Stimulated activated naive CD8-positive, alpha-beta T cell treated with anti-CD3 and anti-CD28 coated beads, Interleukin-15, Interleukin-2, amounts not matched to agents 100 ng/mL and 50 ng/mL, for 24 hours (primary cell): Measurements from ENCODE around the gene FGFR2.
"Not testable (repeated sequence)": the region's sequence is repeated elsewhere in the genome, so short reads cannot be mapped to it uniquely, and the experiment has no call there.

Experiments used
- H3K27ac Mint-ChIP-seq: one replicate; pipeline ENCODE4 v1.8.0; 2021; ENCODE audit warnings: mild to moderate bottlenecking, mixed read lengths
- H3K27me3 Mint-ChIP-seq: one replicate; pipeline ENCODE4 v1.8.0; 2021; ENCODE audit warnings: mixed read lengths
- H3K36me3 Mint-ChIP-seq: one replicate; pipeline ENCODE4 v1.8.0; 2021; ENCODE audit warnings: low read depth, mixed read lengths
- H3K4me1 Mint-ChIP-seq: one replicate; pipeline ENCODE4 v1.8.0; 2021; ENCODE audit warnings: low read depth, mixed read lengths
- H3K4me3 Mint-ChIP-seq: one replicate; pipeline ENCODE4 v1.8.0; 2021; ENCODE audit warnings: mild to moderate bottlenecking, mixed read lengths
- H3K9me3 Mint-ChIP-seq: one replicate; pipeline ENCODE4 v1.8.0; 2021; ENCODE audit warnings: mixed read lengths

The FGFR2 gene

GRCh38 chr10:121532292-121532864, 65.9 kb downstream of the FGFR2 start:
- no peaks in the 10 kb centered on the region for H3K36me3 Mint-ChIP-seq
- H3K4me1 Mint-ChIP-seq: no peaks in the 10 kb centered on the region
- no peaks in the 10 kb centered on the region for H3K9me3 Mint-ChIP-seq
- H3K4me3 Mint-ChIP-seq: no peak overlapping the region
- H3K27ac Mint-ChIP-seq: no peak overlapping the region
- H3K27me3 Mint-ChIP-seq: peaks cover 3% of the 10 kb centered on the region

- H3K4me1 Mint-ChIP-seq: no peaks in the 10 kb centered on the region
- no peaks in the 10 kb centered on the region for H3K36me3 Mint-ChIP-seq
- no peak overlapping the region for H3K4me3 Mint-ChIP-seq
- H3K27ac Mint-ChIP-seq: no peak overlapping the region
- no peaks in the 10 kb centered on the region for H3K9me3 Mint-ChIP-seq
- H3K27me3 Mint-ChIP-seq: peaks cover under 1% of the 10 kb centered on the region
Observed at GRCh38 chr10:121531830-121532178, 66.4 kb downstream of the FGFR2 start.

DNA sequence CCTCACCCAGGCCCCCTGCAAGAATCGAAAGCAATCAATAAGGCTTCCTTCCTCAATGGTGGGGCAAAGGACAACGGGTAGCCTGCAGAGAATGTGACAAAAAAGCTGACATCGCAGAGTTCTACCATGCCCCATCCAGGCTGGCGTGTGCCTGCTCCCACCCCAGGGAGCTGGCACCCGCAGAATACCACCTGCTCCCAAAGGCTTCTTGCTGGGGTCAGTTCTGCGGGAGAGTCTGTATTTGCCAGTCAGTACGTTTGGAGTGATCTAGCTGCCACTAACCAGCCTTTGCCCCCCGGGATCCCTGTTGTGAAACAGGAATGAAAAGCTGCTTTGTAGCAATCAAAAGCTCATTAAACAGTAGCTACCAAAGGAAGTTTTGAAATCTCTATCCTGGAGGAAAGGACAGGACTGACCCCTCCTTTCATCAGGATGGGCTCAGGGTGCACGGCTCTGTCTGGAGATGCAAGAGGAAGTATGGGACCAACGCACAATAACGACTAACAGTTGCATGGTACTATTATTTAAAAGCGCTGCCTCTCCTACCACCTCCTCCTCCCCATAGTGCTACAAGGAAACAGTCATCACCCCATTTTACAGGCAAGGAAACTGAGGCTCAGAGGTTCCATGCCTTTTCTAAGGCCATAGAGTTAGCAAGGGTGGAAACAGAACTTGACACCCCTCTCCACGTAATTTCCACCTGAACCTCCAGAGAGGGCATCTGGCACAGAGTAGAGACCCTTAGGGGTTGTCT, 67.0 kb downstream of the FGFR2 start:
- Mint-ChIP-seq H3K4me3 (no peak overlapping the region), H3K36me3 (no peaks in the 10 kb centered on the region), H3K27me3 (no peaks in the 10 kb centered on the region), H3K27ac (no peak overlapping the region), H3K4me1 (no peaks in the 10 kb centered on the region), H3K9me3 (no peaks in the 10 kb centered on the region)

- Mint-ChIP-seq H3K4me3 (no peak overlapping the region), H3K27ac (no peak overlapping the region), H3K9me3 (no peaks in the 10 kb centered on the region), H3K36me3 (no peaks in the 10 kb centered on the region), H3K4me1 (no peaks in the 10 kb centered on the region), H3K27me3 (no peaks in the 10 kb centered on the region)
Observed at GRCh38 chr10:121530481-121531075, 67.7 kb downstream of the FGFR2 start.

- no peaks in the 10 kb centered on the region for H3K36me3 Mint-ChIP-seq
- H3K27ac Mint-ChIP-seq: no peak overlapping the region
- no peaks in the 10 kb centered on the region for H3K27me3 Mint-ChIP-seq
- no peak overlapping the region for H3K4me3 Mint-ChIP-seq
- H3K4me1 Mint-ChIP-seq: no peaks in the 10 kb centered on the region
- no peaks in the 10 kb centered on the region for H3K9me3 Mint-ChIP-seq
Observed at GRCh38 chr10:121527690-121528089, 70.6 kb downstream of the FGFR2 start.

DNA sequence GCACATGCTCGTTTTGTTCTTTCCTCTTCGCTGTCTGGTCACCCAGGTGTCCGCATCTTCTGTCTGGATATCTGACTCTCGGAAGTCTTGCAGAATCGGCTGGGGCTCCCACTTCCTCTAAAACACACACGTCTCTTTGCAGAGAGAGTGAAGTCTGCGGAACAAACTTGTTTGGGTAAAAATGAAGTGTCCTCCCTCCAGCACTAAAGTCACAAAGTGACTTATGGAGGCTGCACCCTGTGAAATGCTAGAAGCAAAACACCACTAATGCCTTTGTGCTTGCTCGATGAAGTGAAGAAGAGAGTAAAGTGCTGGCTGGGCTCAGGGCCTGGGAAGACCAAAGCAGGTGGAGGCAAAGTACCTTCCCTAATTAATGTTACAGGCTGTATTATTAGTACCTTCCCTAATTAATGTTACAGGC, 71.4 kb downstream of the FGFR2 start:
- peaks cover 2% of the 10 kb centered on the region for H3K9me3 Mint-ChIP-seq
- H3K4me3 Mint-ChIP-seq: no peak overlapping the region

DNA sequence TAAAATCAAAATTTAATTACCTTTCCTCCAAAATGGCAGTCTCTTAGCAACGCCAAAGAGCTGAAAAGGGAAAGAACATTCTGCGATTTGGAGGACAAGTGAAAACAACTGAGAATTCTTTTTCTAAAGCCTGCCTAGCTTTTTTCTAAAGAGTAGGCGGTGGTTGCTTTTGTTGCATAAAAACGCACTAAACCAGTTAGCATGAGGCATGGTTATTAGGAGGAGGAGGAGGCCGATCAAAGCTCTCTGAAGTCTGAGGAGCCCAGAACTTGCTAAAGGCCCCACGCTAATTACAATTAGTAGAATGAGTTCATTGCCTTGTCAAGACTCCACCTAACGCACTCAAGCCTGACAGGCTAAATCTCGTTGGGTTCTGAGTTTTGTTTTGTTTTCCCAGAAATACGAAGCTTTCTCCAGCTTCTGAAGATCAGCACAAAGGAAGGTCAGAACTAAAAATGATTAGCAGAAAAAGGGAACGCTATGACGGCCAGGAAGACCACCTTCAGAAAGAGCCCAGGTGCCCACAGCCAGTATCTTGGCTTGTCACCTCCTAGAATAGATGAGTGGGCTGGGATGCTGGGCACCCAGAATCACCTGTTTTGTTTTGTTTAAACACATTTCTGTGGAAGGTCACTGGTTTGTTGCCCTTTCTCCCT, 72.0 kb downstream of the FGFR2 start:
- H3K36me3 Mint-ChIP-seq: no peaks in the 10 kb centered on the region
- no peaks in the 10 kb centered on the region for H3K4me1 Mint-ChIP-seq
- no peak overlapping the region for H3K27ac Mint-ChIP-seq
- H3K4me3 Mint-ChIP-seq: no peak overlapping the region
- H3K9me3 Mint-ChIP-seq: peaks cover 4% of the 10 kb centered on the region
- H3K27me3 Mint-ChIP-seq: no peaks in the 10 kb centered on the region

More for the DNA sequence above, 71.4 kb downstream of the FGFR2 start:
- Mint-ChIP-seq H3K27ac (no peak overlapping the region), H3K27me3 (no peaks in the 10 kb centered on the region), H3K36me3 (no peaks in the 10 kb centered on the region), H3K4me1 (no peaks in the 10 kb centered on the region)

DNA sequence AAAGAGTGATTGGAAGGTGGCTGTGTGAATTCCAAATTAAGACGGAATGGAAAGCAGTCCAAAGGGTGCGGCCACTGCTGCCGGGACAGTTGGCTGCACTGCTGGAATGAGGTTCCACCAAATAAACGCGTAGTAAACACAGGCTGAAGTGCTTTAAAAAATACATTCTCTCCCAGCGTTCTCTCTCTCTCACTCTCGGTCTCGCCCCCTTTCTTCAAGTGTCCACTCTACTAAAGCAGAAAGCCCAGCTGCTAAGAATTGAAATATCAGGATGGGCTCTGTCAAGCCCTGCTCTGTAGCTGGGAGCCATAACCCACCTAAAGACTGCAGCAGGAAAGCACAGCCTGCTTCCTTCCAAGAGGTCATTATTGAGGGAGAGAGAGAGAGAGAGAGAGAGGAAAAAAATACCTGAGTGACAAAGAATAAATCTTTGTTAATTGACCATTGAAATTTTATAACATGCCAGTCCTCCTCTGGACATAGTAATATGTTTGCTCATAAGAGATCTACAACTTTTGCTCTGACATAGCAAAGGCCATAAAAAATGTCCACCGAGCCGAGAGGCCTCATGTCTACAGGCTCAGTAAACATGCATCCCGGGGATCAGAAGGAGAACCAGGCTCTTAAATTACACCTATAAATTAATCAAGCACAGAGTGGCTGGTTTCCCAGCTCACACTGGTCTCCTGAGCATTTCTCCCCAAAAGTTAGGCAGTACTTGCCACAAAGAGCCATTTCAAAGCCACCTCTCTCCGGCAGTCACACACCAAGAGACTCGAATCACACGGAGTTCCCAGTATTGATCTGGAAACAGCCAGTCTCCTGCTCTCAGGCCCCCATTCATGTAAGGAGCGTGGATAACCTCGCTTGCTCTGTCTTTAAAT, 72.8 kb downstream of the FGFR2 start:
- no peak overlapping the region for H3K27ac Mint-ChIP-seq
- H3K27me3 Mint-ChIP-seq: no peaks in the 10 kb centered on the region
- no peaks in the 10 kb centered on the region for H3K4me1 Mint-ChIP-seq
- no peak overlapping the region for H3K4me3 Mint-ChIP-seq
- H3K9me3 Mint-ChIP-seq: peaks cover 4% of the 10 kb centered on the region
- no peaks in the 10 kb centered on the region for H3K36me3 Mint-ChIP-seq

- H3K4me3 Mint-ChIP-seq: no peak overlapping the region
- no peaks in the 10 kb centered on the region for H3K27me3 Mint-ChIP-seq
- no peaks in the 10 kb centered on the region for H3K4me1 Mint-ChIP-seq
- peaks cover 4% of the 10 kb centered on the region for H3K9me3 Mint-ChIP-seq
- no peak overlapping the region for H3K27ac Mint-ChIP-seq
- H3K36me3 Mint-ChIP-seq: no peaks in the 10 kb centered on the region
Observed at GRCh38 chr10:121524157-121524817, 74.0 kb downstream of the FGFR2 start.

DNA sequence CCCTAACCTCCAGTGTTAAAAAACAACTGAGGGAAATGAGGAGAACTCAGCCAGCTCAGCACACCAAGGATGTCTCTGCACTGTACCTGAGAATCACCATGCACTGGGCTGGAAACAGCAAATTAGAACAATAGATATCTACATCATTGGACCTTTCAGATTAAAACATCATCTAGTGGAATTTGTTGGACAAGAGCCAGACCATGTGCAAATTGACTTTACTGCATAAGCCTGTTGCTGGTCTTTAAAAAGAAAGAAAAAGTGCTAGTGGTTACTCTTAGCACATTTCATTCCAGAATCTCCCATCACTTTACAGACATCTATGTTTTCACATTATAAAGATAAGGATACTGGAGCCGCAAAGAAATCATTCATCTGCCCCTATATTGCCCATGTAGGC, 75.4 kb downstream of the FGFR2 start:
- Mint-ChIP-seq H3K27me3 (no peaks in the 10 kb centered on the region), H3K4me1 (no peaks in the 10 kb centered on the region), H3K4me3 (no peak overlapping the region), H3K9me3 (peaks cover 4% of the 10 kb centered on the region), H3K36me3 (no peaks in the 10 kb centered on the region), H3K27ac (no peak overlapping the region)

DNA sequence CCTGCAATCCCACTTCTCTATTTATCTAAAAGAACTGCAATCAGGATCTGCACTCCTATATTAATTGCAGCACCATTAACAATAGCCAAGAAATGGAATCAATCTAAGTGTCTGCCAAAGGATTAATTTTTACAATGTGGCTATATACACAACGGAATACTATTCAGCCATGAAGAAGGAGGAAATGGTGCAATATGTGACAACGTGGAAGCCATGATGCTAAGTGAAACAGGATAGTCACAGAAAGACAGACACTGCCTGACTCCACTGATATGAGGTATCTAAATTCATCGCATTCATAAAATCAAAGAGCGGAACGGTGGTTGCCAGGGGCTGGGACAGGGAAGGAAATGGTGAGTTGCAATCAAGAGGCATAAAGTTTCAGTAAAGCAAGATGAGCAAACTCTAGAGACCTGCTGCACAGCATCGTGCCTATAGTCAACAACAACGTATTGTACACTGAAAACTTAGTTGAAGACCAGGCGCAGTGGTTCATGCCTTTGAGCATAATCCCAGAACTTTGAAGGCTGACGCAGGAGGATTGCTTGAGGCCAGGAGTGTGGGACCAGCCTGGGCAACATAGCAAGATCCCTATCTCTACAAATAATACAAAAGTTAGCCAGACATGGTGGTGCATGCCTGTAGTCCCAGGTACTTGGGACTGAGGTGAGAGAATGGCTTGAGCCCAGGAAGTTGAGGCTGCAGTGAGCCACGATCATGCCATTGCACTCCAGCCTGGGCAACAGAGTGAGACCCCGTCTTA, 76.3 kb downstream of the FGFR2 start:
- no peaks in the 10 kb centered on the region for H3K36me3 Mint-ChIP-seq
- H3K27ac Mint-ChIP-seq: no peak overlapping the region
- H3K4me1 Mint-ChIP-seq: no peaks in the 10 kb centered on the region
- no peaks in the 10 kb centered on the region for H3K27me3 Mint-ChIP-seq
- H3K4me3 Mint-ChIP-seq: no peak overlapping the region
- peaks cover 4% of the 10 kb centered on the region for H3K9me3 Mint-ChIP-seq

GRCh38 chr10:121520526-121520925, 77.7 kb downstream of the FGFR2 start:
- not testable (repeated sequence) for H3K36me3 Mint-ChIP-seq, H3K4me1 Mint-ChIP-seq, H3K27me3 Mint-ChIP-seq, H3K4me3 Mint-ChIP-seq, H3K27ac Mint-ChIP-seq, H3K9me3 Mint-ChIP-seq

DNA sequence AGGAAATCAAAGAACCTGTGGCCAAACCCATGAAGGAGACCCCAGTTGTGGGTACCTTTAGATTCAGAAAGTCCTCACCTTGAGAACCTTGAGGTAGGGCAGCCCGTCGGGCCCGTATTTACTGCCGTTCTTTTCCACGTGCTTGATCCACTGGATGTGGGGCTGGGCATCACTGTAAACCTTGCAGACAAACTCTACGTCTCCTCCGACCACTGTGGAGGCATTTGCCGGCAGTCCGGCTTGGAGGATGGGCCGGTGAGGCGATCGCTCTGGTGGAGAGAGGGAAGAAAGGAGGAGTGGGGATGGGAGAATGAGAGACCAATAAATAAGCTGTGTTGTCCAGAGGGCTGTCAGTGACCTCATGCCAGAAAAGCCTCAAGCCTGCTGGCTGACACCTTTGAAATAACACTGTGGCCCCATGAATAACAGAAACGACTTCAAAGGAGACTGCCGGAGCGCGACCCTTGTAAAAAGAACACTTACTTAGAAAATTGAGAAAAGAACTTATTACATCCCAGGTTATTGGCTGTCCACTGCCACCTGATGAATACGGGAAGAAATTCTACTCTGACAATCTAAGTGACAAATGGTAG, 78.2 kb downstream of the FGFR2 start:
- no peak overlapping the region for H3K27ac Mint-ChIP-seq
- peaks cover 4% of the 10 kb centered on the region for H3K9me3 Mint-ChIP-seq
- H3K27me3 Mint-ChIP-seq: no peaks in the 10 kb centered on the region
- no peak overlapping the region for H3K4me3 Mint-ChIP-seq
- H3K36me3 Mint-ChIP-seq: no peaks in the 10 kb centered on the region
- H3K4me1 Mint-ChIP-seq: no peaks in the 10 kb centered on the region
